Breast epithelium (tissue), 4 donors: Measurements from ENCODE around the gene AFF3. TPM values are rescaled to one million over a fixed set of nuclear protein-coding genes. Genes with fewer than 3 reads are reported as not detected.

Experiments
- DNase-seq, 2 donors: peaks; one replicate each; pipeline ENCODE4 v3.0.0-alpha.2; 2019; ENCODE audit warnings: low spot score in 2 of 2
- H3K27ac ChIP-seq, 2 donors: fragments of 200-600 bp; sonication (generic) in 1 of 2; one replicate each; pipeline ENCODE4 v1.5.1; 2016 to 2019; ENCODE audit warnings: mild to moderate bottlenecking in 1 of 2
- H3K27me3 ChIP-seq, 2 donors: fragments of 200-600 bp; sonication (generic) in 1 of 2; one replicate each; pipeline versions ENCODE4 v1.5.1 to v1.6.0; 2017 to 2019; ENCODE audit warnings: control low read depth in 1 of 2, mild to moderate bottlenecking in 1 of 2
- H3K36me3 ChIP-seq: fragments of 200-600 bp; one replicate; pipeline ENCODE4 v1.5.1; 2019
- H3K4me1 ChIP-seq, 2 donors: fragments of 200-600 bp; sonication (generic); one replicate each; pipeline ENCODE4 v1.5.1; 2016 to 2019; ENCODE audit warnings: control low read depth in 1 of 2
- H3K4me3 ChIP-seq, 3 donors: fragments of 200-600 bp; sonication (generic); 1 replicate in 2 of 3; 2 replicates in 1 of 3; pipeline ENCODE4 v1.5.1; 2016 to 2019; ENCODE audit warnings: mild to moderate bottlenecking in 3 of 3, moderate library complexity in 2 of 3
- H3K9me3 ChIP-seq, 2 donors: fragments of 200-600 bp; sonication (generic) in 1 of 2; one replicate each; pipeline ENCODE4 v1.5.1; 2016 to 2019; ENCODE audit warnings: control low read depth in 1 of 2
- CTCF ChIP-seq, 3 donors: fragments of 450-650 bp; IDR thresholded peaks; one replicate each; pipeline ENCODE4 v1.5.1; 2016 to 2017; ENCODE audit warnings: antibody characterized with exemption in 3 of 3, mild to moderate bottlenecking in 3 of 3, moderate library complexity in 3 of 3
- POLR2A ChIP-seq: fragments of 450-650 bp; IDR thresholded peaks from one replicate; pipeline ENCODE4 v1.6.1; 2016; ENCODE audit warnings: antibody characterized with exemption, mild to moderate bottlenecking, moderate library complexity
- POLR2AphosphoS5 ChIP-seq, 3 donors: sonication (generic); formaldehyde crosslinking; IDR thresholded peaks; one replicate each; pipeline ENCODE4 v1.6.1; 2017; ENCODE audit warnings: antibody characterized with exemption in 3 of 3
- intact Hi-C: fragments of 100-400 bp; cut with DNase I; formaldehyde crosslinking; loops from one replicate; pipeline ENCODE4 v1.15.1; 2023; ENCODE audit warnings: low total_unique reads
- total RNA-seq, 3 donors: library from RNA; depleted of rRNA; stranded (reverse); fragments of >200 nt; gene quantifications; one replicate each; pipeline ENCODE4 v1.1.0, GENCODE V29; 2016

Gene AFF3
- total RNA-seq, 3 donors from 2014 or later: 8.2 to 116 (median 63.6) TPM

GRCh38 chr2:100126201-100126600, 16.2 kb downstream of the AFF3 start:
- intact Hi-C loops: no loop called here
- H3K27me3 ChIP-seq: no peaks in the 10 kb centered on the region
- no peaks in the 10 kb centered on the region for H3K9me3 ChIP-seq
- TF ChIP-seq POLR2A (no peak), CTCF (IDR thresholded peaks at IDR 0.05) (no peak), POLR2AphosphoS5 (IDR thresholded peaks at IDR 0.05) (no peak)
- DNase-seq: no peak
- no peaks in the 10 kb centered on the region for H3K4me1 ChIP-seq
- H3K36me3 ChIP-seq: no peaks in the 10 kb centered on the region
- H3K4me3 ChIP-seq: no peak overlapping the region
- no peak overlapping the region for H3K27ac ChIP-seq

DNA sequence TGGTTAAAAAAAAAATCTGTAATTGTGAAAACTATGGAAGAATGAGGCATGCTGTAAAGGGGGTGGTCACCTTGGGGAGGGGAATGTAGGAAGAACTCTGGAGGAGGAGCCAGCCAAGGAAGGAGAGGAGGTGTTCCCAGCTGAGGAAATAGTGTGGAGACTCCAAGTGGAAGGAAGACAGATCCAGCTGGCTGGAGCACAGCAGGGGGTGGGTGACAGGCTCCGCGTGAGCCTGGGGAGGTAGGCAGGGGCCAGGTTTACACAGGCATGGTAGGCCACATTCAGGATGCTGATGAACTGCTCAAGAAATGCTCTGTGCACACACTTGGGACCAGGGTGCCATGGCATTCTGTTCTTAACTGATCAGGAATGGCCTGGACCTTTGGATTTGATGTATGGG, 16.8 kb downstream of the AFF3 start:
- TF ChIP-seq POLR2AphosphoS5 (IDR thresholded peaks at IDR 0.05): no peak
- TF ChIP-seq CTCF (IDR thresholded peaks at IDR 0.05): no peak
- TF ChIP-seq POLR2A: no peak
- Histone ChIP-seq H3K9me3 (no peaks in the 10 kb centered on the region), H3K27me3 (no peaks in the 10 kb centered on the region), H3K4me3 (no peak overlapping the region), H3K4me1 (no peaks in the 10 kb centered on the region), H3K27ac (no peak overlapping the region), H3K36me3 (no peaks in the 10 kb centered on the region)
- intact Hi-C loops: no loop called here
- no peak for DNase-seq

GRCh38 chr2:100124761-100125160, 17.6 kb downstream of the AFF3 start:
- Histone ChIP-seq H3K27me3 (no peaks in the 10 kb centered on the region), H3K9me3 (no peaks in the 10 kb centered on the region), H3K36me3 (no peaks in the 10 kb centered on the region), H3K4me3 (no peak overlapping the region), H3K4me1 (no peaks in the 10 kb centered on the region), H3K27ac (no peak overlapping the region)
- no peak for DNase-seq
- no peak for TF ChIP-seq POLR2A
- TF ChIP-seq POLR2AphosphoS5 (IDR thresholded peaks at IDR 0.05): no peak
- TF ChIP-seq CTCF (IDR thresholded peaks at IDR 0.05): no peak
- intact Hi-C loops: no loop called here

DNA sequence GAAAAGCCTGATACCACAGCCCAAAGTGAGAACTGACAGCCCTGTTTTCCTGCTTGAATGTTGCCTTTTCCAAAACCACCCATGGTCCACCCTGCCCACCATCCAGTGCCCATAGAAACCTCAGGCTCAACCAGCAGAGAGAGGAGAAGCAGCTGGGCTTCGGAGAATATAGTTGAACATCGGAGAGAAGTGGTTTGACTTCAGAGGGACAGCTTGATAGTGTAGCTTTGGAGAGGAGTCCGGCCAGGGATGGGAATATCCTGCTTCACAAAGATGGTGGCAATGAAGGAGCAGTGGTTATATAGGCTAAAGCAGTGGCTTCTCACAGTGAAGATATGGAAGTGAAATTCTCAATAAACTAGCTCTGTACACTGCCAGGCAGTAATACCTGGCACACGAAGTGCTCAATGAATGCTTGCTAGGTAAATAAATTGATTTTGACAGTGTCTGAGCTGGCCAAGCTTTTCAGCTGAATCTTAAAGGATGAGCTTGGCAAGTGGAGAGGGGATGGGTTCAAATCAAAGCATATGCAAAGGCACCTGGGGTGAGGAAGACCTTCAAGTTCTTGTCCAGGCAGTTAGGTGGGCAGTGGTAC, 21.2 kb downstream of the AFF3 start:
- TF ChIP-seq POLR2AphosphoS5 (IDR thresholded peaks at IDR 0.05): no peak
- no peak for TF ChIP-seq CTCF (IDR thresholded peaks at IDR 0.05)
- TF ChIP-seq POLR2A: no peak
- no peak for DNase-seq
- no peak overlapping the region for H3K4me3 ChIP-seq
- H3K27ac ChIP-seq: no peak overlapping the region
- no peaks in the 10 kb centered on the region for H3K4me1 ChIP-seq
- H3K9me3 ChIP-seq: peaks cover 0 to 8% of the 10 kb centered on the region in 2 donors
- no peaks in the 10 kb centered on the region for H3K27me3 ChIP-seq
- intact Hi-C loops: no loop called here
- no peaks in the 10 kb centered on the region for H3K36me3 ChIP-seq

GRCh38 chr2:100119235-100119634, 23.2 kb downstream of the AFF3 start:
- TF ChIP-seq POLR2AphosphoS5 (IDR thresholded peaks at IDR 0.05) (no peak), POLR2A (no peak), CTCF (IDR thresholded peaks at IDR 0.05) (no peak)
- no peak for DNase-seq
- Histone ChIP-seq H3K9me3 (peaks cover 0 to 8% of the 10 kb centered on the region in 2 donors), H3K27me3 (no peaks in the 10 kb centered on the region), H3K27ac (no peak overlapping the region), H3K4me1 (no peaks in the 10 kb centered on the region), H3K4me3 (no peak overlapping the region), H3K36me3 (no peaks in the 10 kb centered on the region)
- intact Hi-C loops: no loop called here
